ENCODE data around the gene ATPAF2. TPM values are rescaled to one million over a fixed set of nuclear protein-coding genes. Genes with fewer than 3 reads are reported as not detected.

ATPAF2 gene
- total RNA-seq, 1 experiment from 2014 or later, result 18.6 TPM

DNA sequence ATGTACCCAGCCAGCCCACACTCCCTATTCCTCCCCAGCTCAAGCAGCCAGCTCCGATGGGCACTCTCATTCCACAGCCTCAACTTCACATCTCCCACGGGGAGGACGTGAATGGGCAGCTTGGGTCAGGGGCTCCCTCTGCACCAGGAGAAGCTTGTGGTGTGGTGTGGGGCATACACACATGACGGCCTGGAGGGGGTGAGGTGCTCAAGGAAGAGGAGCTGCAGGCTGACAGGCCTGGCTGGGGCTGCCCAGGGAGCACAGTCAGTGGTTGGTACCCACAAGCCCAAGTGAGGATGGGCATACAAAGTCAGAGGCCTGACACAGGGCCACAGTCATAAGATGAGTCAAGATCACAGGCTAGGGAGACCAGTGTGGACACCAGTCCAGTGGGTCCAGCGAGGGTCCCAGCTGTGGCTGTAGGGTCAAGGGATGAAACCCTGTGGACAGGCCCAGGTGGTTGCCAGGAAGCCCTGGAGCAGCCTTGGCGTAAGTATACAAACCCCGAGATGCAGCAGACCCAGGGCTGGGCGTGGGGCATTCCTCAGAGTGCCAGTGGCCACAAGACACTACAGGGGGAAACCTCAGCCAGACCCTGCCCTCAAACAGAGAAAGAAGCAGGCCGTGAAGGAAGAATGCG is 61.9 kb downstream of the ATPAF2 start:
- Mint-ChIP-seq H3K36me3 (ENCODE audit: insufficient read depth, unreplicated experiment) (no peaks in the 10 kb centered on the region), H3K4me1 (ENCODE audit: insufficient read depth, unreplicated experiment) (no peaks in the 10 kb centered on the region), H3K4me3 (ENCODE audit: unreplicated experiment) (no peak overlapping the region), H3K9me3 (ENCODE audit: unreplicated experiment) (no peaks in the 10 kb centered on the region), H3K27ac (ENCODE audit: low read depth, unreplicated experiment) (no peak overlapping the region), H3K27me3 (ENCODE audit: insufficient read depth, unreplicated experiment) (no peaks in the 10 kb centered on the region)
- CTCF ChIA-PET, result no interaction called here
- intact Hi-C loops (cut with micrococcal nuclease), result no loop called here
- BruUV-seq (replicated peaks), result no TSS peak
- DNase-seq (ENCODE audit: unreplicated experiment), result no peak
- TF ChIP-seq, protein P1, sequence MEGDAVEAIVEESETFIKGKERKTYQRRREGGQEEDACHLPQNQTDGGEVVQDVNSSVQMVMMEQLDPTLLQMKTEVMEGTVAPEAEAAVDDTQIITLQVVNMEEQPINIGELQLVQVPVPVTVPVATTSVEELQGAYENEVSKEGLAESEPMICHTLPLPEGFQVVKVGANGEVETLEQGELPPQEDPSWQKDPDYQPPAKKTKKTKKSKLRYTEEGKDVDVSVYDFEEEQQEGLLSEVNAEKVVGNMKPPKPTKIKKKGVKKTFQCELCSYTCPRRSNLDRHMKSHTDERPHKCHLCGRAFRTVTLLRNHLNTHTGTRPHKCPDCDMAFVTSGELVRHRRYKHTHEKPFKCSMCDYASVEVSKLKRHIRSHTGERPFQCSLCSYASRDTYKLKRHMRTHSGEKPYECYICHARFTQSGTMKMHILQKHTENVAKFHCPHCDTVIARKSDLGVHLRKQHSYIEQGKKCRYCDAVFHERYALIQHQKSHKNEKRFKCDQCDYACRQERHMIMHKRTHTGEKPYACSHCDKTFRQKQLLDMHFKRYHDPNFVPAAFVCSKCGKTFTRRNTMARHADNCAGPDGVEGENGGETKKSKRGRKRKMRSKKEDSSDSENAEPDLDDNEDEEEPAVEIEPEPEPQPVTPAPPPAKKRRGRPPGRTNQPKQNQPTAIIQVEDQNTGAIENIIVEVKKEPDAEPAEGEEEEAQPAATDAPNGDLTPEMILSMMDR (IDR thresholded peaks at IDR 0.05; ENCODE audit: unreplicated experiment), result no peak
- POLR2A ChIA-PET, result interaction anchor here (0.6 kb wide), 1 partner anchor 77 kb away, joined by 4 read pairs; no protein-coding TSS in a partner anchor

DNA sequence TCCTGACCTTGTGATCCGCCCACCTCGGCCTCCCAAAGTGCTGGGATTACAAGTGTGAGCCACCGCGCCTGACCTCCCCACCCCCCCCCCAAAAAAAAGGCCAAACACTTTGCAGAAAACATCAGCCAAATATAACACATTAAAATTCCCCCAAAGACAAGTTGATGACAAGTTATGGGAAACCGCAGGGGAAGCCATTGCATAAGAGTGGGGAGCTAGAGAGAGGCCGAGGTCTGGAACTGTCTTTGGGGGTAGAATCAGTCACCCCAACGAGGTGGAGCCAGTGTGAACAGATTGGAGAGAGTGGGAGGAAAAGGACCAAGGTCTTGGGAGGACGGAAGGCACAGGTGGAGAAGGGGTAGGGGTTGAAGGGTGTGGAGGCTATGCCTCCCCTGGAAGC is 63.5 kb downstream of the ATPAF2 start:
- no peaks in the 10 kb centered on the region for H3K9me3 Mint-ChIP-seq (ENCODE audit: unreplicated experiment)
- CTCF ChIA-PET, result no interaction called here
- H3K36me3 Mint-ChIP-seq (ENCODE audit: insufficient read depth, unreplicated experiment), result no peaks in the 10 kb centered on the region
- no peak overlapping the region for H3K27ac Mint-ChIP-seq (ENCODE audit: low read depth, unreplicated experiment)
- TF ChIP-seq, protein P1 (IDR thresholded peaks at IDR 0.05; ENCODE audit: unreplicated experiment), result no peak
- no TSS peak for BruUV-seq (replicated peaks)
- POLR2A ChIA-PET, result interaction anchor here (0.5 kb wide), 1 partner anchor 23 kb away, joined by 3 read pairs; no protein-coding TSS in a partner anchor
- no peak for DNase-seq (ENCODE audit: unreplicated experiment)
- no peak overlapping the region for H3K4me3 Mint-ChIP-seq (ENCODE audit: unreplicated experiment)
- intact Hi-C loops (cut with micrococcal nuclease), result no loop called here
- H3K4me1 Mint-ChIP-seq (ENCODE audit: insufficient read depth, unreplicated experiment), result peaks cover 7% of the 10 kb centered on the region
- no peaks in the 10 kb centered on the region for H3K27me3 Mint-ChIP-seq (ENCODE audit: insufficient read depth, unreplicated experiment)

DNA sequence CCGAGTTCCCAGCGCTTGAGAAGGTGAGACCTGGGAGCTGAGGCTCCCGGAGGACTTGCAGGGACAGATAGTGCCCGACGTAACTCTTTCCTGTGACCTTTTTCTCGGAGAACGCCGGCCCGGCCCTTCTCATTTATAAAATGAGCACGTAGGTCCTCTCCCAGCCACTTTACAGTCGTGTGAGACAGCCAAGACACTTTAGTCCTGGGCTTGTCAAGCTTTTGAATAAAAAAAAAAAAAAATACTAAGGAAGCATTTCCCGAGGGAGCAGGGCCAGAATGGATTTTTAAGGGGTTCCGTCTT is 66.1 kb downstream of the ATPAF2 start:
- no peaks in the 10 kb centered on the region for H3K9me3 Mint-ChIP-seq (ENCODE audit: unreplicated experiment)
- TF ChIP-seq, protein P1 (IDR thresholded peaks at IDR 0.05; ENCODE audit: unreplicated experiment), result no peak
- ChIA-PET POLR2A (interaction anchor here (0.7 to 2.1 kb wide), 19 partner anchors 11 to 244 kb away, joined by 3 to 22 read pairs (median 5); partner anchors contain the start of genes ATPAF2 and SREBF1), CTCF (interaction anchor here (0.9 to 1.7 kb wide), 4 partner anchors 12 to 55 kb away, joined by 3 to 6 read pairs (median 4); no protein-coding TSS in a partner anchor)
- H3K4me1 Mint-ChIP-seq (ENCODE audit: insufficient read depth, unreplicated experiment), result peaks cover 13% of the 10 kb centered on the region
- H3K27ac Mint-ChIP-seq (ENCODE audit: low read depth, unreplicated experiment), result peak overlapping the region; percentile 98
- peak overlapping the region; percentile 90 for H3K4me3 Mint-ChIP-seq (ENCODE audit: unreplicated experiment)
- no peaks in the 10 kb centered on the region for H3K27me3 Mint-ChIP-seq (ENCODE audit: insufficient read depth, unreplicated experiment)
- no TSS peak for BruUV-seq (replicated peaks)
- no peak for DNase-seq (ENCODE audit: unreplicated experiment)
- H3K36me3 Mint-ChIP-seq (ENCODE audit: insufficient read depth, unreplicated experiment), result no peaks in the 10 kb centered on the region
- intact Hi-C loops (cut with micrococcal nuclease), result loop anchor here (1.0 to 2.0 kb wide), 5 partner anchors 18 to 82 kb away; partner anchors contain the start of genes ATPAF2 and GID4

DNA sequence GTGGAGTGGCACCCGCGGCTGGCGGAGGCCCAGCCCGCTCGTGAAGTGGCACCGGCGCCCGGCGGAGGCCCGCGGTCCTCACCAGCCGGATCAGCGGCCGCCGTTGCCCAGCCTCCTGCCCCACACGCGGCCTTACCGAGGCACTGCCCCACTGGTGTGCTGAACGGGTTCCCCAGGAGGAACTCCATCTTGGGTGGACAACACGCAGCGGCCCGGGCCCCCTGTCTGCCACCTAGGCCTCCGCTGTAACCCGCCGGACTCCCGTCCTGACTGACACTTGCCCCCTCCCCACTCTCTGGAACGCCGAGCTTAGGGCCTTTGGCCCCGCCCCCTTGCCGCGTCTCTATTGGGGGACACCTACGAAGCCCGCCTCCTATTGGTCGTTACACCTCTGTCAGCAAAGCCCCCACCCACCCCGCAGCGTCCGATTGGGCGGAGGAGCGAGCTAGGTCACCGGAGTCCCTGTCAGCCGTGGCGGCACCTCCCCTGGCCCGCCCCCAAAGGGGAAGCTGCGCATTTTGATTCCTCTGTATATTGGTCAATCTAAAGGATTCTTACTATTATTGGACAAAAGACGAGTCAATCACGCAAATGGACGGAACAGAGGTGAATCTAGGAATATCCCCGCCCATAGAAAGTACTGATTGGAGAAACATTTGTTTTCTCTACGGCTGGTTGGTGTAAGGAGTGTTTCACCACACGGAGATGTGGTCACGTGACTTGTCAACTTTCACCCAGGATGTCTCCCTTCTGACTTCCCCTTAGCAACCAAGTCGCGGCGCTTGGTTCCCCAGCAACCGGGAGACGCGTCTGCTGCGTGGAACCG is 66.6 kb downstream of the ATPAF2 start, which contains the start of the genes DRC3 and TOM1L2:
Gene DRC3, plus strand, starts transcription at position 737 of the 826 bp plus-strand sequence. CDS start 4,737 bp downstream, outside the sequence.
Gene TOM1L2, minus strand, starts transcription at position 275 of the 826 bp plus-strand sequence. Its CDS starts 87 bp downstream, at position 188.
- intact Hi-C loops (cut with micrococcal nuclease), result loop anchor here (1.0 to 2.0 kb wide), 5 partner anchors 18 to 82 kb away; partner anchors contain the start of genes ATPAF2 and GID4
- CTCF ChIA-PET, result interaction anchor here (0.7 to 1.7 kb wide), 7 partner anchors 11 to 114 kb away, joined by 3 to 6 read pairs (median 3); no protein-coding TSS in a partner anchor
- no peaks in the 10 kb centered on the region for H3K9me3 Mint-ChIP-seq (ENCODE audit: unreplicated experiment)

More for the DNA sequence above, 66.6 kb downstream of the ATPAF2 start, which contains the start of the genes DRC3 and TOM1L2:
- H3K4me1 Mint-ChIP-seq (ENCODE audit: insufficient read depth, unreplicated experiment), result peaks cover 14% of the 10 kb centered on the region
- DNase-seq (ENCODE audit: unreplicated experiment), result peak; percentile 100
- no peaks in the 10 kb centered on the region for H3K36me3 Mint-ChIP-seq (ENCODE audit: insufficient read depth, unreplicated experiment)
- no TSS peak for BruUV-seq (replicated peaks)
- H3K4me3 Mint-ChIP-seq (ENCODE audit: unreplicated experiment), result peak within 1 kb of the TSS; percentile 90
- H3K27me3 Mint-ChIP-seq (ENCODE audit: insufficient read depth, unreplicated experiment), result no peaks in the 10 kb centered on the region
- H3K27ac Mint-ChIP-seq (ENCODE audit: low read depth, unreplicated experiment), result peak within 1 kb of the TSS; percentile 98
- TF ChIP-seq, protein P1 (IDR thresholded peaks at IDR 0.05; ENCODE audit: unreplicated experiment), result no peak
- POLR2A ChIA-PET, result interaction anchor here (0.6 to 2.1 kb wide), 25 partner anchors 11 to 362 kb away, joined by 3 to 22 read pairs (median 4); partner anchors contain the start of genes ATPAF2 and SREBF1
